Epithelial cell of proximal tubule (primary cell): ENCODE measurements around the gene SHOC2. TPM values are rescaled to one million over a fixed set of nuclear protein-coding genes. Genes with fewer than 3 reads are reported as not detected.

Experiments
- DNase-seq: peaks from one replicate; pipeline ENCODE4 v3.0.0-alpha.2; 2011; ENCODE audit warnings: low read depth
- H3K4me3 ChIP-seq: 2 replicates; pipeline ENCODE4 v1.5.1; 2011; ENCODE audit warnings: low read depth, mild to moderate bottlenecking, low read length
- CTCF ChIP-seq: conservative IDR thresholded peaks from 2 replicates; pipeline ENCODE4 v1.5.1; 2012; ENCODE audit warnings: low read depth, mild to moderate bottlenecking, low read length
- total RNA-seq: library from RNA; depleted of rRNA; stranded (reverse); fragments of >200 nt; gene quantifications from 2 replicates; pipeline ENCODE4 v1.2.3, GENCODE V29; 2015

Gene SHOC2
- total RNA-seq, 1 donor from 2014 or later, result 14.1 TPM

- no peak overlapping the region for H3K4me3 ChIP-seq
- DNase-seq, result no peak
- no peak for TF ChIP-seq CTCF
Measured at GRCh38 chr10:110994406-110995086, 75.1 kb downstream of the SHOC2 start.

- no peak for DNase-seq
- TF ChIP-seq CTCF, result no peak
- no peak overlapping the region for H3K4me3 ChIP-seq
Measured at GRCh38 chr10:110995301-110995700, 75.9 kb downstream of the SHOC2 start.

GRCh38 chr10:110996256-110996655 lies 76.9 kb downstream of the SHOC2 start:
- no peak overlapping the region for H3K4me3 ChIP-seq
- DNase-seq, result no peak
- TF ChIP-seq CTCF, result no peak

GRCh38 chr10:111004016-111004415 lies 84.6 kb downstream of the SHOC2 start:
- H3K4me3 ChIP-seq, result no peak overlapping the region
- no peak for TF ChIP-seq CTCF
- no peak for DNase-seq

GRCh38 chr10:111007486-111007885 lies 88.1 kb downstream of the SHOC2 start:
- DNase-seq, result no peak
- H3K4me3 ChIP-seq, result no peak overlapping the region
- TF ChIP-seq CTCF, result no peak

- no peak for DNase-seq
- no peak for TF ChIP-seq CTCF
- no peak overlapping the region for H3K4me3 ChIP-seq
Measured at GRCh38 chr10:111015181-111015580, 95.8 kb downstream of the SHOC2 start.

- H3K4me3 ChIP-seq, result no peak overlapping the region
- TF ChIP-seq CTCF, result no peak
- no peak for DNase-seq
Measured at GRCh38 chr10:111017098-111017497, 97.7 kb downstream of the SHOC2 start.
